Activated CD4-positive, alpha-beta T cell treated with anti-CD3 and anti-CD28 coated beads, Interleukin-2, amount 10 ng/mL, durations not matched to agents 7 days and 5 days (primary cell): ENCODE data around the gene CHN2. TPM values are rescaled to one million over a fixed set of nuclear protein-coding genes. Genes with fewer than 3 reads are reported as not detected.

Experiments
- CTCF ChIA-PET: fragments of 350-600 bp; sonication (Branson Sonifier 250); formaldehyde crosslinking; loops from one replicate; lab custom pipeline; 2021; ENCODE audit warnings: antibody characterized with exemption; lab: Charles Lee
- POLR2A ChIA-PET: fragments of 350-600 bp; sonication (Branson Sonifier 250); formaldehyde crosslinking; loops from one replicate; lab custom pipeline; 2021; ENCODE audit warnings: antibody characterized with exemption; lab: Charles Lee
- DNase-seq: peaks from one replicate; pipeline ENCODE4 v3.0.0-alpha.2; 2020
- H3K27ac Mint-ChIP-seq: one replicate; pipeline ENCODE4 v1.8.0; 2021; ENCODE audit warnings: mild to moderate bottlenecking, moderate library complexity, mixed read lengths
- H3K27me3 Mint-ChIP-seq: one replicate; pipeline ENCODE4 v1.8.0; 2021; ENCODE audit warnings: mixed read lengths
- H3K36me3 Mint-ChIP-seq: one replicate; pipeline ENCODE4 v1.8.0; 2021; ENCODE audit warnings: low read depth, mixed read lengths
- H3K4me1 Mint-ChIP-seq: one replicate; pipeline ENCODE4 v1.8.0; 2021; ENCODE audit warnings: mixed read lengths
- H3K4me3 Mint-ChIP-seq: one replicate; pipeline ENCODE4 v1.8.0; 2021; ENCODE audit warnings: mild to moderate bottlenecking, moderate library complexity, mixed read lengths
- H3K9me3 Mint-ChIP-seq: one replicate; pipeline ENCODE4 v1.8.0; 2021; ENCODE audit warnings: mixed read lengths
- total RNA-seq, 2 experiments: library from RNA; stranded (reverse); gene quantifications; one replicate each; pipeline ENCODE4 v1.2.3, GENCODE V29; 2021

Gene CHN2
- total RNA-seq, 2 experiments from 2014 or later = 2.4 to 3.6 TPM

DNA sequence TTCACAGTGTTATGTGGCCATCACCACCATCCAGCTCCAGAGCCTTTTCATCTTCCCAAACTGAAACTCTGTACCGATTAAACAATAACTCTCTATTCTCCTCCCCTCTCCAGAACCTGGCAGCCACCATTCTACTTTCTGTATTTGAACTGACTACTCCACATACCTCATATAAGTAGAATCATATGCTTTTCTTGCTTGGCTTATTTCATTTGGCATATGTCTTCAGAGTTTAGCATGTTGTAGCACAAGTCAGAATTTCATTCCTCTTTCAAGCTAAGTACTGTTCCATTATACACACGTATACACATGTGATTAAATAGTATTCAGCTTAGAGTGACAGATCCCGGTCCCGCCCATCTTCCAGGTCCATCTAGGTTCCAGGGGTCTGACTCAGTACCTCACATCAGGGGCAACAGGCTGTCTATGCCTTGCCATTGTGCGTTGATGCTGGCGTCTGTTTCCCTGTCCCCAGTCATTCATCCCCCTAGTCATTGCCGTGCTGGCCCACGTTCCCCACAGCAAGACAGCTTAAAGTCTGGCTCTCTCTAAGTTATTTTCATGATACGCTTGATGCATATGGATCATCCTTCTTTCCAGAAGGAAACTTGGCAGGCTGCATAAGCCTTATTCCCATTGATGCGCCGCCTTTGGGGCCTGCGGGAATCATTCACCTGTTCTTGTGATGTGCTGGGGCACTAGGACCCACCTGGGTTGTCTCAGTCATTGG lies 108.3 kb downstream of the CHN2 start:
- ChIA-PET CTCF (no interaction called here), POLR2A (no interaction called here)
- H3K36me3 Mint-ChIP-seq = no peaks in the 10 kb centered on the region
- no peaks in the 10 kb centered on the region for H3K9me3 Mint-ChIP-seq
- H3K4me3 Mint-ChIP-seq = no peak overlapping the region
- no peak overlapping the region for H3K27ac Mint-ChIP-seq
- peaks cover 16% of the 10 kb centered on the region for H3K27me3 Mint-ChIP-seq
- no peak for DNase-seq
- no peaks in the 10 kb centered on the region for H3K4me1 Mint-ChIP-seq

DNA sequence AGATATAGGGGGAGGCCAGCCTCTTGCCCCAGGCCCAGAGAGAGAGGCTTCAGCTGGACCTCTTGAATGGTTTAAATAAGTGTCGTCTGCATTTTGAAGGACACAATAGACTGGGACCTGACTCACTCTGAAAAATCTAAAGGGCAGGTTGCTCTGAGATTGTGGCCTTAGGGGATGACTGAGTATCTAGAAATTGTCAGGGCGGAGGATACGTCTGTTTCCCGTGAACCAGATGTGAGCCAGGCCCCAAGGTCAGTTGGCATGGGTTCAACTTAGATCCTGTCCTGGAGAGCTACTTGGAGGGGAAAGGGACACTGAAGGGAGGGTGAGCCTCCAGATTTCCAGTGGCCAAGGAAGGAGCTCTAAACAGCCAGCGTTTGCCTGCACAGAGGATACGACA lies 110.2 kb downstream of the CHN2 start:
- H3K27ac Mint-ChIP-seq = no peak overlapping the region
- H3K27me3 Mint-ChIP-seq = peaks cover 12% of the 10 kb centered on the region
- ChIA-PET POLR2A (no interaction called here), CTCF (interaction anchor here (0.7 to 1.3 kb wide), 3 partner anchors 11 to 214 kb away, joined by 3 read pairs; no protein-coding TSS in a partner anchor)
- H3K36me3 Mint-ChIP-seq = no peaks in the 10 kb centered on the region
- H3K9me3 Mint-ChIP-seq = no peaks in the 10 kb centered on the region
- H3K4me3 Mint-ChIP-seq = no peak overlapping the region
- no peaks in the 10 kb centered on the region for H3K4me1 Mint-ChIP-seq
- DNase-seq = no peak

DNA sequence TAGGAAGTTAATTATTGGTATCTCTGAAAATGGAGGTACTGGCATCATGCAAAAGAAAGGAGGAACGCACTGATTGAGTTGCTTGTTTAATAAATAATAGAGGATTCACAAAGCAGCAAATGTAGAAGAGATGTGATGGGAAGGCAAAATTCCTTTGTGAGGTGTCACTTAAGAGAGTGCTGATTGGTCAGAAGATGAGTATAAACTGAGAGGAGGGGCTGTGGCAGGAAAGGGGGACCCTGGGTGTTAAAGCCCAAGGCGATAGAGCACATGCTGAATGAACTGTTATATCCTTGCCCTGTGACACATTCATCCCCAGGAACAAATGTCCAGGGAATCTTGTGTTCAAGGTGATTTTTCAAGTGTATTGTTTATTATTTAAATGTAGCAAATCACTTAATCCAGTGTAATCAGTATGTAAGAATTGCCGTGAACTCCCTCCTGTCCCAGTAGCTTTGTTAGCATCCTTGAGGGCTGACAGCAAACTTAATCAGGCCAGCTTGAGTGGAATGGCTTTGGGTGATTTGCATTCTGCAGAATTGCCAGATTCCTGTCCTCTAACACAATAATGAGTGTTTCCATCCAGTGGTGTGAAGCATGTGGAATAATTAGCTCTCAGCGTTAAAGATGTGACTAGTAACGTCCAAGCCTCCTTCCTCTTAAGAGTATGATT lies 111.9 kb downstream of the CHN2 start:
- H3K27me3 Mint-ChIP-seq = peaks cover 5% of the 10 kb centered on the region
- ChIA-PET CTCF (interaction anchor here (1.3 kb wide), 1 partner anchor 13 kb away, joined by 3 read pairs; no protein-coding TSS in a partner anchor), POLR2A (no interaction called here)

DNA sequence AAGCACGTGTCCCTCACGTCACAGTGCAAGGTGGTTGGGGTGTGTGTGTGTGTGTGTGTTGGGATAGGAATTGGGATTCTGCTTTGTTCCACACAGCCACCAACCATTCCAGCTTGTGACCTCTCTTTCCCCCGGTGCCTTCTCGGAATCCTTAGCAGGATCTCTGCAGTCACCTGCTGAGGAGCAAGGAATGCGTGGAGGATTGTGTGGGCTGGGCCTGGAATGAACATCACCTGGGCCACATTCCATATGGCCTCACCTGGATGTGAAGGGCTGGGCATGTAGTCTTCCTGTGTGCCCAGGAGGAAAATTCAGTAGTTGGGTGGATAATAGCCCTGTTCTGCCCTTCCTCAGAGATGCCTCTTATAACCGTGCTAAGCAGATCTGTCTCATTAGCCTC lies 113.8 kb downstream of the CHN2 start:
- H3K4me1 Mint-ChIP-seq = no peaks in the 10 kb centered on the region
- no peaks in the 10 kb centered on the region for H3K36me3 Mint-ChIP-seq
- ChIA-PET CTCF (interaction anchor here (0.9 kb wide), 1 partner anchor 9 kb away, joined by 3 read pairs; no protein-coding TSS in a partner anchor), POLR2A (no interaction called here)
- no peak overlapping the region for H3K27ac Mint-ChIP-seq
- peaks cover 8% of the 10 kb centered on the region for H3K27me3 Mint-ChIP-seq
- H3K4me3 Mint-ChIP-seq = no peak overlapping the region
- peaks cover 3% of the 10 kb centered on the region for H3K9me3 Mint-ChIP-seq
- DNase-seq = no peak

More for the DNA sequence above, 111.9 kb downstream of the CHN2 start:
- Mint-ChIP-seq H3K36me3 (no peaks in the 10 kb centered on the region), H3K4me3 (no peak overlapping the region), H3K9me3 (peaks cover 3% of the 10 kb centered on the region), H3K4me1 (no peaks in the 10 kb centered on the region), H3K27ac (no peak overlapping the region)
- no peak for DNase-seq

DNA sequence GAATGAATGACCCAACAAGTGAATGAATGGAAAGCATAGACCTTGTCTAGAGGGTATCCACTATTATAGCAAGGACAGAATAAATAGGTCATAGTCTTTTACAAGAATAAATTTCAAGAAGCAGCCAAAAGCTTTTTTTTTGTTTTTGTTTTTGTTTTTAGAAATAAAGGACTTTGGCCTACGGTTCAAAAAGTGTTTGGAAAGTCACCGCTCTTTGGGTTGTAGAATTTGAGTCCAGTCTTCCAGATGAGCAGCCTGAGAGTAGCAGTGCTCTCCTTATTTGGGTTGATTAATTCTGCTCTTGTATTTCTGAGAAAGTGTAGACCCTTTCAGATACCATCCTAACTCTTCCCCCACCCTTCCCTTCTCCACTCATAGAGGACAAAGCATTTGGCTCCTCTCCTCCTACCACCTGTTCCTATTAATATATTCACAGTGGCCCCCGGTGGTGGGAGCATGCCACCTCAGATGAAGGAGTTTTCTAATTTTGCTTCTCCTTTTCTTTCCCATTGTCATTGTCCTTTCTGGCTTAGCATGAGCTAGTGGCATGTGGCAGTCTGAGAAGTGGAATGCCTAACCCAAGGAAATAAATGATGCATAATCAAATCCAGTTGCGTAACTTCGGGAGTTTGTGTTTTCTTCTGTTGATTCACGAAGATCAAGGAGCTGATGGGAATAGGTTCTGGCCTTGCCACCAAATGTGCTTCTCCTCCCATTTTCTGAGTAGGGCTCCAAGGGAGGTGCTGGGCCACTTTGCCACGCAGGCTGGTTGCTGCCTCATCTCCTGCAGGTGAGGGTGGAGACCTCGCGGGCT lies 114.7 kb downstream of the CHN2 start:
- CTCF ChIA-PET = interaction anchor here (0.7 to 1.1 kb wide), 2 partner anchors 9 to 1651 kb away, joined by 3 to 4 read pairs; no protein-coding TSS in a partner anchor
- Mint-ChIP-seq H3K4me3 (no peak overlapping the region), H3K27ac (no peak overlapping the region), H3K4me1 (no peaks in the 10 kb centered on the region), H3K27me3 (peaks cover 12% of the 10 kb centered on the region), H3K9me3 (peaks cover 3% of the 10 kb centered on the region), H3K36me3 (no peaks in the 10 kb centered on the region)
- POLR2A ChIA-PET = no interaction called here
- DNase-seq = no peak

GRCh38 chr7:29310625-29311024 lies 116.0 kb downstream of the CHN2 start:
- Mint-ChIP-seq H3K27ac (no peak overlapping the region), H3K4me1 (no peaks in the 10 kb centered on the region), H3K4me3 (no peak overlapping the region), H3K27me3 (peaks cover 18% of the 10 kb centered on the region), H3K9me3 (peaks cover 3% of the 10 kb centered on the region), H3K36me3 (no peaks in the 10 kb centered on the region)
- no peak for DNase-seq
- POLR2A ChIA-PET = no interaction called here
- CTCF ChIA-PET = no interaction called here

DNA sequence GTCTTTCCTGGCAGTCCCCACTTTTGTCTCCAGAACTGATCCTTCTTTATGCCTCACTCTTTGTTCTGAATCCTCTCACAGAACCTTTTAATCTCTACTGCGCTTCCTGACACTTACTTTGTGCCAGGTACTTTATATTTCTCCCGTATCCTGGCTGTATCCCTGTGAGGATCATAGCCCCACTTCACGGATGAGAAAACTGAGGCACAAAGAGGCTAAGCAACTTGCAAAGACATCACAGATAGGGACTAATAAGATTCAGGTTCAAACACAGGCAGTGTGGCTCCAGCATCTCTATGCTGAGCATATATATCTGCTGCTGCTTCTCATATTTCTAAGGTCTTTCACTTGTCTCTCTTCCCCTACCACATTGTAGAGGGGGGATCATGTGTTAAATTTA lies 116.7 kb downstream of the CHN2 start:
- H3K27ac Mint-ChIP-seq = no peak overlapping the region
- CTCF ChIA-PET = no interaction called here
- peaks cover 3% of the 10 kb centered on the region for H3K9me3 Mint-ChIP-seq
- H3K4me3 Mint-ChIP-seq = no peak overlapping the region
- H3K4me1 Mint-ChIP-seq = no peaks in the 10 kb centered on the region
- no peaks in the 10 kb centered on the region for H3K36me3 Mint-ChIP-seq
- no peak for DNase-seq
- POLR2A ChIA-PET = no interaction called here
- H3K27me3 Mint-ChIP-seq = peaks cover 21% of the 10 kb centered on the region

GRCh38 chr7:29314148-29314547 lies 119.6 kb downstream of the CHN2 start:
- CTCF ChIA-PET = no interaction called here
- Mint-ChIP-seq H3K36me3 (no peaks in the 10 kb centered on the region), H3K9me3 (peaks cover 3% of the 10 kb centered on the region), H3K4me1 (no peaks in the 10 kb centered on the region), H3K27me3 (peaks cover 22% of the 10 kb centered on the region), H3K4me3 (no peak overlapping the region), H3K27ac (no peak overlapping the region)
- POLR2A ChIA-PET = no interaction called here
- no peak for DNase-seq

DNA sequence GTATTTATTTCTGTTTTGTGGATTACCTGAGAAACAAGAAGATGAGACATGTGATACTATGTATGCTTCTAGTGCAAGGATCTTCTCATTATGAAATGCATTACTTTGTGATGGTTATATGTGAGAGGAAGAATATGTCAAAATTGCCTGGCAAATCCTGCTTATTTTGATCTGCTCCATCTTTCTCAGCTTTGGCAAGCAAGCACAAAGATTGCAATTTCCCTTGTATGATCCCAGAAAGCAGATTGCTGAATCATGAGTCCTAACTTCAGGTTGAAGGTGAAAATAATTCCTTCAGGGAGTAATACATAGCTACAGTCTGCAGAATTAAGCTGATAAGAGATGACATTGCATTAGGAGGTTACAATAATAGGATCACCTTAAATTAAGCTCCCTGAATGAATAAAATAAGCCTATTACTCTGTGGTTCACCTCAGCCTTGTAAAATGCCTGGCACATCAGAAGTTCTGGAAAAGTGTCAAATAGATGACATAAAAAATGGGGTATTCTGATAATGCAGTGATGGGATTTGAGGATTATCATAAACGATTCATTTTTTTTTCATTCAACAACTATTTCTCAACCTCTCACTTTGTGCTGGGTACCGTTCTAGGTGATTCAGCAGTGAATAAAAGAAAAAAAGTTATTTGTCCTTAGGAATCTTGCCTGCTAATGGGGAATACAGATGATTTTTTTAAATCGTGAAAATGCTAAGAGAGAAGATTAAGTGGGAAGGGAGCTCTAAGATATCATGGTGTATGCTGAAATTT lies 120.7 kb downstream of the CHN2 start:
- Mint-ChIP-seq H3K4me3 (no peak overlapping the region), H3K4me1 (no peaks in the 10 kb centered on the region), H3K9me3 (peaks cover 3% of the 10 kb centered on the region), H3K36me3 (no peaks in the 10 kb centered on the region), H3K27ac (no peak overlapping the region), H3K27me3 (peaks cover 22% of the 10 kb centered on the region)
- POLR2A ChIA-PET = no interaction called here
- CTCF ChIA-PET = no interaction called here
- no peak for DNase-seq

GRCh38 chr7:29315892-29316270 lies 121.3 kb downstream of the CHN2 start:
- Mint-ChIP-seq H3K4me3 (no peak overlapping the region), H3K27me3 (peaks cover 26% of the 10 kb centered on the region), H3K36me3 (no peaks in the 10 kb centered on the region), H3K27ac (no peak overlapping the region), H3K4me1 (no peaks in the 10 kb centered on the region), H3K9me3 (peaks cover 3% of the 10 kb centered on the region)
- CTCF ChIA-PET = no interaction called here
- POLR2A ChIA-PET = interaction anchor here (0.6 kb wide), 1 partner anchor 96 kb away, joined by 3 read pairs; no protein-coding TSS in a partner anchor
- DNase-seq = no peak

GRCh38 chr7:29316926-29317325 lies 122.4 kb downstream of the CHN2 start:
- peaks cover 26% of the 10 kb centered on the region for H3K27me3 Mint-ChIP-seq
- no peaks in the 10 kb centered on the region for H3K9me3 Mint-ChIP-seq
- no peaks in the 10 kb centered on the region for H3K36me3 Mint-ChIP-seq
- no peaks in the 10 kb centered on the region for H3K4me1 Mint-ChIP-seq
- ChIA-PET CTCF (no interaction called here), POLR2A (no interaction called here)
- H3K27ac Mint-ChIP-seq = no peak overlapping the region
- DNase-seq = no peak
- H3K4me3 Mint-ChIP-seq = no peak overlapping the region
